ENCODE results near the gene RAB31.

Gene RAB31

DNA sequence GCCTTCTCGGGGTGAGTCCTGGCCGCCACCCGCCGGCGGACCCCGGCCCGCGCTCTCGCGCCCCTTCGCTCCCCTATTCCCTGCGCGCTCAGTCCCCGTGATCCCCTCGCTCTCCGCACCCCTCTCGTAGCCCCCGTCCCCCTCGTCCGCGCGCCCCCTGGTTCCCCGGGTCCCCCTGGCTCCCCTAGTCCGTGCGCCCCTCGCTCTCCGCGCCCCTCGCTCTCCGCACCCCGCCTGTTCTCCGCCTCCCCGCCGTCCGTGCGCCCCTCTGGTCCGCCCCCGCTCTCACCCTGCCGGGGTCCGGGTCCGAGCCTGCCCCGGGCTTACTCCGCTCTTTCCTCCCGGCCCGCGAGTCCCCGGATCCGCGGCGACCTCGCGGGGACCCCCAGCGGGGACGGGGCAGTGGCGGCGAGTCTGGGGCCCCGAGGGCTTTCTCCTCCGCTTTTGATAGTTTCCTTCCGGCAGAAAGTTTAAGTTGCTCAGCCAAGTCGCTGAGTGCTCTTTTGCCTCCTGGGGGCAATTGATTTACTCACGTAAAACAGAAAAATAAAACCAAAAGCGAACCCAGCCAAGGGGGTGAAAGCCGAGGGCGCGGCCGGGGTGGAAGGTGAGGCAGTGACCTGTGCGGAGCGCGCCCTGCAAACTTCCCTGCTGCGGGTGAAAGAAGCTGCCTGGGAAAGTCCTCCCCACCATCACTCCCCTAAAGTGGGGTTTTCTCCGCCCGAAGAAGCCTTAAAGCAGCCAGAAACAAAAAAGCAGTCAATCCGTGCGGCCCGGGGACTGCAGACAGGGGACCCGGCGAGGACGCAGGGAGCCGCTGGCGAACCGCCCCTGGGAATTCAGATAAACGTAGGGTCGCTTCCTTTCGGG lies 568 bp downstream of the RAB31 start (continued):
- TF ChIP-seq ZFHX2 (tag by site-specific recombination; conservative IDR thresholded peaks at IDR 0.05) (peak; percentile 61), HOXC10 (CRISPR knock-in tag; IDR thresholded peaks at IDR 0.05) (no peak), ZNF292 (tag by site-specific recombination; IDR thresholded peaks at IDR 0.05; ENCODE audit: borderline replicate concordance, low read depth) (no peak), OVOL3 (tag by site-specific recombination; IDR thresholded peaks at IDR 0.05) (no peak), ZXDB (tag by site-specific recombination; IDR thresholded peaks at IDR 0.05) (peak; percentile 34), ZNF391 (tag by site-specific recombination; IDR thresholded peaks at IDR 0.05; ENCODE audit: borderline replicate concordance, low read depth) (0 out of 2 replicates have a peak, but pooled peaks have one; percentile 26), ZNF623 (tag by site-specific recombination; IDR thresholded peaks at IDR 0.05) (no peak), ZNF610 (tag by site-specific recombination; IDR thresholded peaks at IDR 0.05; ENCODE audit: borderline replicate concordance) (no peak), ZNF169 (tag by site-specific recombination; IDR thresholded peaks at IDR 0.05) (no peak), ZBTB26 (tag by site-specific recombination; optimal IDR thresholded peaks at IDR 0.05) (peak; percentile 87), KLF16 (tag by site-specific recombination; IDR thresholded peaks at IDR 0.05) (peak; percentile 39; the same call in 1 of the 2 replicates), ZNF23 (tag by site-specific recombination; IDR thresholded peaks at IDR 0.05; ENCODE audit: borderline replicate concordance) (no peak), ZNF571 (tag by site-specific recombination; IDR thresholded peaks at IDR 0.05) (no peak), SALL2 (tag by site-specific recombination; IDR thresholded peaks at IDR 0.05; ENCODE audit: borderline replicate concordance) (no peak), ZNF155 (tag by site-specific recombination; IDR thresholded peaks at IDR 0.05) (no peak), KLF1 (tag by site-specific recombination; IDR thresholded peaks at IDR 0.05) (0 out of 2 replicates have a peak, but pooled peaks have one; percentile 11), KLF8 (tag by site-specific recombination; IDR thresholded peaks at IDR 0.05) (no peak), PRDM10 (tag by site-specific recombination; IDR thresholded peaks at IDR 0.05) (no peak), ZNF670 (tag by site-specific recombination; IDR thresholded peaks at IDR 0.05; ENCODE audit: low read depth) (no peak), ZNF621 (tag by site-specific recombination; IDR thresholded peaks at IDR 0.05) (no peak), SETDB1 (IDR thresholded peaks at IDR 0.05; ENCODE audit: insufficient read length, low read length) (no peak), BCL11B (tag by site-specific recombination; IDR thresholded peaks at IDR 0.05; ENCODE audit: low read depth) (no peak), ZBTB21 (tag by site-specific recombination; IDR thresholded peaks at IDR 0.05) (no peak), ZNF202 (tag by site-specific recombination; IDR thresholded peaks at IDR 0.05; ENCODE audit: borderline replicate concordance) (no peak)
- TF ChIP-seq, protein P1, sequence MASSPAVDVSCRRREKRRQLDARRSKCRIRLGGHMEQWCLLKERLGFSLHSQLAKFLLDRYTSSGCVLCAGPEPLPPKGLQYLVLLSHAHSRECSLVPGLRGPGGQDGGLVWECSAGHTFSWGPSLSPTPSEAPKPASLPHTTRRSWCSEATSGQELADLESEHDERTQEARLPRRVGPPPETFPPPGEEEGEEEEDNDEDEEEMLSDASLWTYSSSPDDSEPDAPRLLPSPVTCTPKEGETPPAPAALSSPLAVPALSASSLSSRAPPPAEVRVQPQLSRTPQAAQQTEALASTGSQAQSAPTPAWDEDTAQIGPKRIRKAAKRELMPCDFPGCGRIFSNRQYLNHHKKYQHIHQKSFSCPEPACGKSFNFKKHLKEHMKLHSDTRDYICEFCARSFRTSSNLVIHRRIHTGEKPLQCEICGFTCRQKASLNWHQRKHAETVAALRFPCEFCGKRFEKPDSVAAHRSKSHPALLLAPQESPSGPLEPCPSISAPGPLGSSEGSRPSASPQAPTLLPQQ (tag by site-specific recombination; IDR thresholded peaks at IDR 0.05) = no peak
- TF ChIP-seq, protein P2, sequence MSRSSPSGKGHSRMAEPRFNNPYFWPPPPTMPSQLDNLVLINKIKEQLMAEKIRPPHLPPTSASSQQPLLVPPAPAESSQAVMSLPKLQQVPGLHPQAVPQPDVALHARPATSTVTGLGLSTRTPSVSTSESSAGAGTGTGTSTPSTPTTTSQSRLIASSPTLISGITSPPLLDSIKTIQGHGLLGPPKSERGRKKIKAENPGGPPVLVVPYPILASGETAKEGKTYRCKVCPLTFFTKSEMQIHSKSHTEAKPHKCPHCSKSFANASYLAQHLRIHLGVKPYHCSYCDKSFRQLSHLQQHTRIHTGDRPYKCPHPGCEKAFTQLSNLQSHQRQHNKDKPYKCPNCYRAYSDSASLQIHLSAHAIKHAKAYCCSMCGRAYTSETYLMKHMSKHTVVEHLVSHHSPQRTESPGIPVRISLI (tag by site-specific recombination; IDR thresholded peaks at IDR 0.05) = no peak
- TF ChIP-seq, protein P3, sequence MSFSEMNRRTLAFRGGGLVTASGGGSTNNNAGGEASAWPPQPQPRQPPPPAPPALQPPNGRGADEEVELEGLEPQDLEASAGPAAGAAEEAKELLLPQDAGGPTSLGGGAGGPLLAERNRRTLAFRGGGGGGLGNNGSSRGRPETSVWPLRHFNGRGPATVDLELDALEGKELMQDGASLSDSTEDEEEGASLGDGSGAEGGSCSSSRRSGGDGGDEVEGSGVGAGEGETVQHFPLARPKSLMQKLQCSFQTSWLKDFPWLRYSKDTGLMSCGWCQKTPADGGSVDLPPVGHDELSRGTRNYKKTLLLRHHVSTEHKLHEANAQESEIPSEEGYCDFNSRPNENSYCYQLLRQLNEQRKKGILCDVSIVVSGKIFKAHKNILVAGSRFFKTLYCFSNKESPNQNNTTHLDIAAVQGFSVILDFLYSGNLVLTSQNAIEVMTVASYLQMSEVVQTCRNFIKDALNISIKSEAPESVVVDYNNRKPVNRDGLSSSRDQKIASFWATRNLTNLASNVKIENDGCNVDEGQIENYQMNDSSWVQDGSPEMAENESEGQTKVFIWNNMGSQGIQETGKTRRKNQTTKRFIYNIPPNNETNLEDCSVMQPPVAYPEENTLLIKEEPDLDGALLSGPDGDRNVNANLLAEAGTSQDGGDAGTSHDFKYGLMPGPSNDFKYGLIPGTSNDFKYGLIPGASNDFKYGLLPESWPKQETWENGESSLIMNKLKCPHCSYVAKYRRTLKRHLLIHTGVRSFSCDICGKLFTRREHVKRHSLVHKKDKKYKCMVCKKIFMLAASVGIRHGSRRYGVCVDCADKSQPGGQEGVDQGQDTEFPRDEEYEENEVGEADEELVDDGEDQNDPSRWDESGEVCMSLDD (tag by site-specific recombination; IDR thresholded peaks at IDR 0.05) = peak; percentile 93
- TF ChIP-seq, protein P4, sequence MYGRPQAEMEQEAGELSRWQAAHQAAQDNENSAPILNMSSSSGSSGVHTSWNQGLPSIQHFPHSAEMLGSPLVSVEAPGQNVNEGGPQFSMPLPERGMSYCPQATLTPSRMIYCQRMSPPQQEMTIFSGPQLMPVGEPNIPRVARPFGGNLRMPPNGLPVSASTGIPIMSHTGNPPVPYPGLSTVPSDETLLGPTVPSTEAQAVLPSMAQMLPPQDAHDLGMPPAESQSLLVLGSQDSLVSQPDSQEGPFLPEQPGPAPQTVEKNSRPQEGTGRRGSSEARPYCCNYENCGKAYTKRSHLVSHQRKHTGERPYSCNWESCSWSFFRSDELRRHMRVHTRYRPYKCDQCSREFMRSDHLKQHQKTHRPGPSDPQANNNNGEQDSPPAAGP (tag by site-specific recombination; IDR thresholded peaks at IDR 0.05) = no peak
